ENCODE data around the gene ELFN1. TPM values are rescaled to one million over a fixed set of nuclear protein-coding genes. Genes with fewer than 3 reads are reported as not detected.

Gene ELFN1
- total RNA-seq, 1 donor from 2014 or later, result 12.3 TPM

DNA sequence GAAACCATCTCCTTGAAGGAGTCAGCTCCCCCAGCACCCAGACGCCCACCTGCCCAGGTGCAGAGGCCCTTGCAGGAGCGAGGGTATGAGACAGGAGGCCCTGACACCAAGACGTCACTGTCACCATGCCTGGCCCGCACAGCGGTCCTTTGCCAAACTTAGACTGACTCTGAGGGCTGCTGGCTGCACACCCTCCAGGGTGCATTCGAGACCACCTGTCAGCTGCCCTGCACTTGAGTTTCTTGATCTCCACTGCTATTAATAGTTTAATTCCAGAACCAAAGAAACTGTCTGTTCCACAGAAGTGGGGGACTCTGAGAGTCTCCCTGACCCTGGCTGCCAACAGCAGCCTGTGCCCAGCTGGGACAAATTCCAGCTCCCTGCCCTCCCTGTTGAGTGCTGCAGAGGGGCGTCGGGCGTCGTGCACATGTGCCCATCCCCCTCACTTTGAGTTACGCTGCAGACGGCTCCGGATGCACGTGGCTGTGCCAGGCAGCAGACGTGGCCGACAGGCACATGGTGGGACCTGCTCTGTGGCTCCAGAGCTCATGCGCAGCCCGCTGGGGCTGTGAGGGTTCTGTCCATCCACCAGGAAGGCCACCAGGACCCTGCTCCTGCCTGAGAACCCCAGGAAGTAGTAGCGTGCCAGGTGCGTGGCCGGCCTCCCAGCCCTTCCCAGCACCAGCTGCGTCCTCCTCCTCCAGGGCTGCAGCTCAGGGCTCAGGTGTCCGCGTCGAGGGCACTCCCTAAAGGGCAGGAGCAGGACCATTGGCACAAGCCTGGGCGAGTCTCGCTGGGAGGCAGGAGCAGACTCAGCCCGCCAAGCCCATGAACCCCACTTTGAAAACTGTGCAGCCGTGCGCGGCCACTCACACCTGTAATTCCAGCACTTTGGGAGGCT, 24.8 kb downstream of the ELFN1 start:
- Mint-ChIP-seq H3K27ac (no peak overlapping the region), H3K4me1 (ENCODE audit: low read depth) (no peaks in the 10 kb centered on the region), H3K27me3 (no peaks in the 10 kb centered on the region), H3K36me3 (ENCODE audit: insufficient read depth) (peaks cover 3% of the 10 kb centered on the region), H3K4me3 (ENCODE audit: low read depth) (no peak overlapping the region), H3K9me3 (ENCODE audit: low read depth) (no peaks in the 10 kb centered on the region)
- TF ChIP-seq, protein P1, sequence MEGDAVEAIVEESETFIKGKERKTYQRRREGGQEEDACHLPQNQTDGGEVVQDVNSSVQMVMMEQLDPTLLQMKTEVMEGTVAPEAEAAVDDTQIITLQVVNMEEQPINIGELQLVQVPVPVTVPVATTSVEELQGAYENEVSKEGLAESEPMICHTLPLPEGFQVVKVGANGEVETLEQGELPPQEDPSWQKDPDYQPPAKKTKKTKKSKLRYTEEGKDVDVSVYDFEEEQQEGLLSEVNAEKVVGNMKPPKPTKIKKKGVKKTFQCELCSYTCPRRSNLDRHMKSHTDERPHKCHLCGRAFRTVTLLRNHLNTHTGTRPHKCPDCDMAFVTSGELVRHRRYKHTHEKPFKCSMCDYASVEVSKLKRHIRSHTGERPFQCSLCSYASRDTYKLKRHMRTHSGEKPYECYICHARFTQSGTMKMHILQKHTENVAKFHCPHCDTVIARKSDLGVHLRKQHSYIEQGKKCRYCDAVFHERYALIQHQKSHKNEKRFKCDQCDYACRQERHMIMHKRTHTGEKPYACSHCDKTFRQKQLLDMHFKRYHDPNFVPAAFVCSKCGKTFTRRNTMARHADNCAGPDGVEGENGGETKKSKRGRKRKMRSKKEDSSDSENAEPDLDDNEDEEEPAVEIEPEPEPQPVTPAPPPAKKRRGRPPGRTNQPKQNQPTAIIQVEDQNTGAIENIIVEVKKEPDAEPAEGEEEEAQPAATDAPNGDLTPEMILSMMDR (IDR thresholded peaks at IDR 0.05; ENCODE audit: unreplicated experiment), result no peak
- DNase-seq (ENCODE audit: low spot score, unreplicated experiment), result no peak

DNA sequence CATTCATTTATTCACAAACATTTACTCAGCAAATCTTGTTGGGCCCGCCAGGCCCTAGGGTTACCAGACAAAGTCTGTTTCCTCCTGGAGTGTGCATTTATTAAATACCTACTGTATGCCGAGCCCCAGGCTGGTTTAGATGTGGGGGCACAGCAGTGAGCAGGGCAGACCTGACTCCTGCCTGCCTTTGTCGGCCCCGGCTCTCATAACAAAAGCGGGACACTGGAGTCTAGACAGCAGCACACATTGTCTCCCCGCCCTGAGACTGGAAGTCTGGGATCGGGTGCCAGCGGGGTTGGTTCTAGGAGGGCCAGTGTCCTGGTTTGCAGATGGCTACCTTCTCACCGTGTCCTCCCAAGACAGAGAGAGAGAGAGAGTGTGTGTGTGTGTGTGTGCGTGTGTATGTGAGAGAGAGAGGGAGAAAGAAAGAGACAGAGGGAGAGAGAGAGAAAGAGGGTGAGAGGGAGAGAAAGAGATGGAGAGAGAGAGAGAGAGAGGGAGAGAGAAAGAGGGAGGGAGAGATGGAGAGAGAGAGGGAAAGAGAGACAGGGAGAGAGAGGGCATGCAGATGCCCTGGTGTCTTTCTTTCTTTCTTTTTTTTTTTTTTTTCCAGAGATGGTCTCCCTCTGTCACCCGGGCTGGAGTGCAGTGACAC, 25.9 kb downstream of the ELFN1 start:
- Mint-ChIP-seq H3K36me3 (ENCODE audit: insufficient read depth) (peaks cover 11% of the 10 kb centered on the region), H3K4me3 (ENCODE audit: low read depth) (no peak overlapping the region), H3K9me3 (ENCODE audit: low read depth) (peaks cover 4% of the 10 kb centered on the region), H3K4me1 (ENCODE audit: low read depth) (no peaks in the 10 kb centered on the region), H3K27ac (no peak overlapping the region), H3K27me3 (no peaks in the 10 kb centered on the region)
- no peak for DNase-seq (ENCODE audit: low spot score, unreplicated experiment)
- TF ChIP-seq, protein P1 (IDR thresholded peaks at IDR 0.05; ENCODE audit: unreplicated experiment), result no peak

DNA sequence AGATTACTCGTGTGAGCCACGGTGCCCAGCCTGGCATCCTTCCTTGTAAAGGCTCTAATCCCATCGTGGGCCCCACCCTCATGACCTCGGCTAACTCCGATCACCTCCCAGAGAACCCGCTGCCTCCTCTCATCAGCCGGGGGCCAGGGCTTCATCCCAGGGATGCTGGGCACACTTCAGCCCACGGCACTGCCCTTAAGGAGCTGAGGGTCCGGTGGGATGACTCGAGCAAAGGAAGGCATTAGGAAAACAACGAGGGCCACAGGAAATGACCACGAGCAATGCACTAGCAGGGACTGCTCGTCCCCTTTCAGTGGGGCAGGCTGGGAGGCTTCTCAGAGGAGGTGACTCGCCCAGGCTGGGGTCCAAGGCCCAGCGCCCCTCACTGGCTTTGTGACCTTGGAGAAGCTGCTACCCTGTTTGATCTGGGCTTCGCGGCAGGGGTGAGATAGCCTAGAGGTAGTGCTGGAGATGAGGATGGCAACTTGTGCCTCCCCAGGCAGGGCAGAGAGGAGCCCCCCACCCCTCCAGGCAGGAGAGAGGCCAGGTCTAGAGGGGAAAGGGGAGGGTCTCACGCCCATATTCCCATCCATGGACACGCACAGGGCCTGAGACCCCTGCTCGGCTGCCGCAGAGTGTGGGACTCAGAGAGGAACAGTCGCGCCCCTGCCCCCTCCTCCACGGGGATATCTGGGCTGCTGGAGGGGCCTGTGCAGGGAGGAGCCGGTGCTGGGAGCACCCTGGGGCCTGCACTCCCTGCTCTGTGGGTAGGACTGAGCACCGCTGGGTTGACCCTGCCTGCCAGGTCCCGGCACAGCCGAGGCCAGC, 26.8 kb downstream of the ELFN1 start:
- H3K27me3 Mint-ChIP-seq, result no peaks in the 10 kb centered on the region
- TF ChIP-seq, protein P1 (IDR thresholded peaks at IDR 0.05; ENCODE audit: unreplicated experiment), result no peak
- no peak overlapping the region for H3K27ac Mint-ChIP-seq
- H3K4me3 Mint-ChIP-seq (ENCODE audit: low read depth), result no peak overlapping the region
- no peaks in the 10 kb centered on the region for H3K4me1 Mint-ChIP-seq (ENCODE audit: low read depth)
- peaks cover 14% of the 10 kb centered on the region for H3K36me3 Mint-ChIP-seq (ENCODE audit: insufficient read depth)
- H3K9me3 Mint-ChIP-seq (ENCODE audit: low read depth), result peaks cover 4% of the 10 kb centered on the region
- DNase-seq (ENCODE audit: low spot score, unreplicated experiment), result no peak

DNA sequence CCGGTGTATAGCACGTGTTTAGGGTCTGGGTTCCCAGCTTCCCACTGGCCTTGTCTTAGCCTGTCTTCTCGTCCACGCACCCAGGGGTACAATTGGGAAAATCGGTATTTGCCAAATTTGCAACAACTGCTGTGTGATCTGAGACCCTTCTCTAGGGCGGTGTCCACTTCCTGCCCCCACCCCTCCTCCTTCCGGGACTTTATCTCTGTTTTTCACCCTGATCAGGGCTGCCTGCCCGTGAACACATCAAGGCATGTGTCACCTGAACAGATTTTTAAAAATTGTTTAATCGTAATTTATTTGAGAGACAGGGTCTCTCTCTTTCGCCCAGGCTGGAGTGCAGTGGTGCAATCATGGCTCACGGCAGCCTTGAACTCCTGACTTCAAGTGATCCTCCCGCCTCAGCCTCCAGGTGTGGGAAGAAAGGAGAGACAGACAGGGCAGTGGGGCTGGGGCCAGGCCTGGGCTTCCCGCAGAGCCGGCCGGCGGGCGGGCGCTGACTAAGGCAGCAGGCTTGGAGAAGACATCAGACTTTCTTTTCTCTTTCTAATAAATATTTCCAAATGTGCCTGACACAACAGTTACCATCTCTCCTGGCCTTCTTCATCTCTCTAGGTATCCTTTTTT, 27.5 kb downstream of the ELFN1 start:
- no peak overlapping the region for H3K27ac Mint-ChIP-seq
- no peaks in the 10 kb centered on the region for H3K27me3 Mint-ChIP-seq
- TF ChIP-seq, protein P1 (IDR thresholded peaks at IDR 0.05; ENCODE audit: unreplicated experiment), result no peak
- H3K4me1 Mint-ChIP-seq (ENCODE audit: low read depth), result no peaks in the 10 kb centered on the region
- H3K9me3 Mint-ChIP-seq (ENCODE audit: low read depth), result peaks cover 7% of the 10 kb centered on the region
- DNase-seq (ENCODE audit: low spot score, unreplicated experiment), result no peak
- H3K36me3 Mint-ChIP-seq (ENCODE audit: insufficient read depth), result peaks cover 18% of the 10 kb centered on the region
- no peak overlapping the region for H3K4me3 Mint-ChIP-seq (ENCODE audit: low read depth)

Data from progenitor cell of endocrine pancreas (in vitro differentiated cells).